Prostate gland (tissue), 2 donors: ENCODE measurements around the gene EIF4G3.

Source experiments
- POLR2A ChIP-seq: fragments of 450-650 bp; IDR thresholded peaks from one replicate; pipeline ENCODE4 v1.6.1; 2016; ENCODE audit warnings: antibody characterized with exemption, mild to moderate bottlenecking
- POLR2AphosphoS5 ChIP-seq: sonication (generic); formaldehyde crosslinking; IDR thresholded peaks from one replicate; pipeline ENCODE4 v1.6.1; 2017; ENCODE audit warnings: antibody characterized with exemption
- TF ChIP-seq, protein P1 (sequence below), 4 experiments: fragments of 200-600 bp in 2 of 4; fragments of 450-650 bp in 2 of 4; sonication (generic) in 2 of 4; IDR thresholded peaks; 1 replicate in 3 of 4; 2 replicates in 1 of 4; pipeline ENCODE4 v1.5.1; 2016 to 2019; ENCODE audit warnings: antibody characterized with exemption in 4 of 4, mild to moderate bottlenecking in 2 of 4, moderate library complexity in 2 of 4

- no peak for TF ChIP-seq POLR2A
- TF ChIP-seq, protein P1, sequence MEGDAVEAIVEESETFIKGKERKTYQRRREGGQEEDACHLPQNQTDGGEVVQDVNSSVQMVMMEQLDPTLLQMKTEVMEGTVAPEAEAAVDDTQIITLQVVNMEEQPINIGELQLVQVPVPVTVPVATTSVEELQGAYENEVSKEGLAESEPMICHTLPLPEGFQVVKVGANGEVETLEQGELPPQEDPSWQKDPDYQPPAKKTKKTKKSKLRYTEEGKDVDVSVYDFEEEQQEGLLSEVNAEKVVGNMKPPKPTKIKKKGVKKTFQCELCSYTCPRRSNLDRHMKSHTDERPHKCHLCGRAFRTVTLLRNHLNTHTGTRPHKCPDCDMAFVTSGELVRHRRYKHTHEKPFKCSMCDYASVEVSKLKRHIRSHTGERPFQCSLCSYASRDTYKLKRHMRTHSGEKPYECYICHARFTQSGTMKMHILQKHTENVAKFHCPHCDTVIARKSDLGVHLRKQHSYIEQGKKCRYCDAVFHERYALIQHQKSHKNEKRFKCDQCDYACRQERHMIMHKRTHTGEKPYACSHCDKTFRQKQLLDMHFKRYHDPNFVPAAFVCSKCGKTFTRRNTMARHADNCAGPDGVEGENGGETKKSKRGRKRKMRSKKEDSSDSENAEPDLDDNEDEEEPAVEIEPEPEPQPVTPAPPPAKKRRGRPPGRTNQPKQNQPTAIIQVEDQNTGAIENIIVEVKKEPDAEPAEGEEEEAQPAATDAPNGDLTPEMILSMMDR (IDR thresholded peaks at IDR 0.05), result no peak
- no peak for TF ChIP-seq POLR2AphosphoS5
Observed at GRCh38 chr1:20868263-20868662, 308.4 kb downstream of the EIF4G3 start.
